Measurements from ENCODE around the gene PARD3.

The PARD3 gene

GRCh38 chr10:34524369-34525091 is 290.6 kb downstream of the PARD3 start:
- no peak for DNase-seq

GRCh38 chr10:34523017-34523767 is 291.9 kb downstream of the PARD3 start:
- DNase-seq, result no peak

GRCh38 chr10:34522546-34522945 is 292.6 kb downstream of the PARD3 start:
- DNase-seq, result no peak

- no peak for DNase-seq
These were observed 294.6 kb downstream of the PARD3 start for GRCh38 chr10:34520510-34520909.

GRCh38 chr10:34520084-34520483 is 295.0 kb downstream of the PARD3 start:
- DNase-seq, result no peak

- no peak for DNase-seq
These were observed 300.8 kb downstream of the PARD3 start for GRCh38 chr10:34514290-34514689.

- no peak for DNase-seq
These were observed 301.5 kb downstream of the PARD3 start for GRCh38 chr10:34513636-34514035.

- DNase-seq, result no peak
These were observed 307.9 kb downstream of the PARD3 start for GRCh38 chr10:34507217-34507616.

GRCh38 chr10:34506786-34507185 is 308.3 kb downstream of the PARD3 start:
- no peak for DNase-seq

GRCh38 chr10:34505338-34505737 is 309.8 kb downstream of the PARD3 start:
- DNase-seq, result no peak

- DNase-seq, result peak; percentile 18
These were observed 310.6 kb downstream of the PARD3 start for GRCh38 chr10:34504534-34504933.

GRCh38 chr10:34503704-34504103 is 311.4 kb downstream of the PARD3 start:
- DNase-seq, result no peak

- no peak for DNase-seq
These were observed 315.4 kb downstream of the PARD3 start for GRCh38 chr10:34499612-34500279.

- no peak for DNase-seq
These were observed 316.3 kb downstream of the PARD3 start for GRCh38 chr10:34498821-34499220.

- no peak for DNase-seq
These were observed 319.2 kb downstream of the PARD3 start for GRCh38 chr10:34495938-34496337.

- DNase-seq, result peak; percentile 22
These were observed 321.1 kb downstream of the PARD3 start for GRCh38 chr10:34494012-34494411.

- DNase-seq, result no peak
These were observed 323.0 kb downstream of the PARD3 start for GRCh38 chr10:34492081-34492480.

- no peak for DNase-seq
These were observed 323.4 kb downstream of the PARD3 start for GRCh38 chr10:34491678-34492077.

GRCh38 chr10:34489973-34490745 is 324.9 kb downstream of the PARD3 start:
- DNase-seq, result no peak

- DNase-seq, result no peak
These were observed 325.7 kb downstream of the PARD3 start for GRCh38 chr10:34489411-34489810.

- no peak for DNase-seq
These were observed 326.5 kb downstream of the PARD3 start for GRCh38 chr10:34488476-34489130.

- DNase-seq, result no peak
These were observed 329.1 kb downstream of the PARD3 start for GRCh38 chr10:34486008-34486407.

- no peak for DNase-seq
These were observed 330.9 kb downstream of the PARD3 start for GRCh38 chr10:34484164-34484563.

Data from 8988T (cell line).